ENCODE data around the gene RCAN2.

RCAN2 gene

GRCh38 chr6:46302816-46303215 lies 188.4 kb downstream of the RCAN2 start:
- FAIRE-seq (no peak), DNase-seq (ENCODE audit: insufficient read length, low spot score) (no peak)

DNA sequence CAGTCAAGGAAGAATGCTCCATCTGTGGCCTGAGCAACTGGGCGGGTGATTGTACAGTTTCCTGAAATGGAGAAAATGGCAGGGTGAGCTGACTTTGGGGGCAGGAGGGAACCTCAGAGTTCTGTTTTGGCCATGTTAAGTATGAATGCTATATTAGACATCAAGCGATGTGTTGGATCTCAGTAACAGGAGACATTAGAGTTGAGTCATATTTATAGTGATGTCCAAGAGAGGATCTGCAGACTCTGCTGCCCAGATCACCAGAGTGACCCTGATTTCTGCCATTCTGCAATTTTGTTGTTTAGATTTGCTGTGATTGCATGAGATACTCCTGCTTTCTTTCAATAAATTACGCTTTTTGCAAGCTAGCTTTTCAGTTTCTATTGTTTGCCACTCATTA lies 189.1 kb downstream of the RCAN2 start:
- FAIRE-seq (no peak), DNase-seq (ENCODE audit: insufficient read length, low spot score) (no peak)

- FAIRE-seq = no peak
- DNase-seq (ENCODE audit: insufficient read length, low spot score) = no peak
These were observed 192.0 kb downstream of the RCAN2 start for GRCh38 chr6:46299253-46299652.

DNA sequence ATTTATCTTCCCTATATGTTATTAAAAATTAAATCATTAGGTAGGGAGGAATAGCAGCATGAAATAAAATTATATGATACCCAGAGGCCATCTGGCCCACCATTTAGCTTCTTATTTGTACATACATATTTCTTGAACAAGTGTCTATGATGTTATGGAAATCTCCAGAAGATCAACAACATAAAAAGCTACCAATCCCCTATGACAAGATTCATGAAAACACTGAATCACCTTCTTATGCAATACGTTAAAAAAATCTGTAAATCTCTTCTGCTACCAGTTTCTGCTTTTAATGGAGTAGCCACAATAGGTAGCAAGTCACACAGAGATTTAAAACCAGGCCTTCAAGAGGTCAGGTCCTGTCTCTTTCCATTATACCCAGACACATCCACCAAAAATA lies 194.7 kb downstream of the RCAN2 start:
- DNase-seq (ENCODE audit: insufficient read length, low spot score) (no peak), FAIRE-seq (no peak)

- FAIRE-seq = no peak
- DNase-seq (ENCODE audit: insufficient read length, low spot score) = no peak
These were observed 197.5 kb downstream of the RCAN2 start for GRCh38 chr6:46293641-46294316.

- no peak for DNase-seq (ENCODE audit: insufficient read length, low spot score)
- FAIRE-seq = no peak
These were observed 199.4 kb downstream of the RCAN2 start for GRCh38 chr6:46291880-46292279.

DNA sequence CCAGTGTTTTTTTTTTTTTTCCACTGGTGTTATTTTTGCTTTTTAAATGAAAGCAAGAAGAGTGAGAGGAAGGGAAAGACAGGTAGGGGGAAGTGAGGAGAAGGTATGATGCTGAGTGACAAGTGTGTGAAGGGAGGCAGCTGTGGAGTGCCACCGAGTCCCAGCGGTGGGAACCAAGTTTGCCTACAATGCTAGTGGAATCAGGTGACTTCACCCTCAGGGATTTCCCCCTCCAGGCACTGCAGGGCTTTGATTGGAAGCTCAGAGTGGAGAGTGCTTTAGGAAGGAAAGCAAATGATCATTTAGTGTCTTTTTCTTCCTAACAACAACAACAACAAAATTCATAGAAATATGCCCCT lies 200.0 kb downstream of the RCAN2 start:
- FAIRE-seq (no peak), DNase-seq (ENCODE audit: insufficient read length, low spot score) (no peak)

DNA sequence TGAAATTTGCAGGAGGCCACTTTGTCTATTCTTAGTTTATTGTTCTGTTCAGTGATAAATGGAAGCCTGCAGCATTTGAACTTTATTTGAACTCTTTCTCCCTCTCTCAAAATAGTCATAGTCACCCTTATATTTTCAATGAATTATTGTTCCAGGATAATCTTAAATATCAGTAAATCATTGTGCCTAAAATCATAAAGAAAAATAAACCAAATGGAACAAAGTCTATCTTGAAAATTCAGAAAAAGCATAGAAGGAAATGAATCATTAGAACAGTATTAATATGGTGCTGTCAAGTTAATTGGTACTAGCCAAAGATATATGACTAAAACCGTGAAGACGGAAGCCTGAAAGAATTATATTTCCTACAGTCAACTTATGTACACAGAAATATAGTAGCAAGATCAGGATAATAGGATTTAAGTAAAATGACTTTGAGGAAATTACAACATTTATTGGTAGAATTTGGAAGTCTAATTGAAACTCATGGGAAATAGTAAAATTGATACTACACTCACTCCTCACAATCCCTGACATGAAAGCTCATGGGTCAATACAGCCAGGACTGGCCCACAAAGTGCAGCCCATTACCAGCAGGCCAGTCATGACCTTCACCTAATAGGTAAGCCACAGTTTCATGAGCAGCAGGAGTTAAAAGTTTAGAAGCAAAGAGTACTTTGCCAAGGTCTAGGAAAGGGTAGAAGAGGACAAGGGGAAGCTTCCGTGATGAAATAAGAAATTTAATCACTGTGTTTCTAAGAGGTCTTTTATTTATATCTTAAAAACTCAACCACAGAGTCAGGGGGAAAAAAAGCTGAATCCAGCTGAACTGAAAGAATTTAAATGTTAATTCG lies 200.6 kb downstream of the RCAN2 start:
- DNase-seq (ENCODE audit: insufficient read length, low spot score) (no peak), FAIRE-seq (no peak)

- DNase-seq (ENCODE audit: insufficient read length, low spot score) (no peak), FAIRE-seq (no peak)
These were observed 201.4 kb downstream of the RCAN2 start for GRCh38 chr6:46289898-46290297.

DNA sequence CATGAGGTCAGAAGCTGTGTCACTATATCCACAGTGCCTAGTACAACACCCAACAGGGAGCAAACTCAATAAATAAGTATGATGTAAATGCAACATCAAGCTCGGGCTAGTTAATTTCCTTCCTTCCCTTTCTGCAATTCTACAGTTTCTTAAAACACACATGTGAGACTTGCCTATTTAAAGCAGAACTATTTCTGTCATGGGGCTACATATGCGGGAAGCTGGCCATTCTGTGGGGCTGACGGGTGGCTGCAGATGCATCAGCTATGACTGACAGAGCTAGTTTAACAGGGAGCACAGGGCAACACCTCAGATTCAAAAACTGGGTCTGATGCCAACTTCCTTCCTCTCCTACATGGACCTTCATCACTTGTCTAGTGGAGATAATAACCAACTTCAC lies 202.4 kb downstream of the RCAN2 start:
- FAIRE-seq = no peak
- DNase-seq (ENCODE audit: insufficient read length, low spot score) = no peak

GRCh38 chr6:46287681-46288080 lies 203.6 kb downstream of the RCAN2 start:
- DNase-seq (ENCODE audit: insufficient read length, low spot score) (no peak), FAIRE-seq (no peak)

- DNase-seq (ENCODE audit: insufficient read length, low spot score) (no peak), FAIRE-seq (no peak)
These were observed 204.2 kb downstream of the RCAN2 start for GRCh38 chr6:46287043-46287442.

GRCh38 chr6:46284475-46284874 lies 206.8 kb downstream of the RCAN2 start:
- FAIRE-seq = no peak
- no peak for DNase-seq (ENCODE audit: insufficient read length, low spot score)

DNA sequence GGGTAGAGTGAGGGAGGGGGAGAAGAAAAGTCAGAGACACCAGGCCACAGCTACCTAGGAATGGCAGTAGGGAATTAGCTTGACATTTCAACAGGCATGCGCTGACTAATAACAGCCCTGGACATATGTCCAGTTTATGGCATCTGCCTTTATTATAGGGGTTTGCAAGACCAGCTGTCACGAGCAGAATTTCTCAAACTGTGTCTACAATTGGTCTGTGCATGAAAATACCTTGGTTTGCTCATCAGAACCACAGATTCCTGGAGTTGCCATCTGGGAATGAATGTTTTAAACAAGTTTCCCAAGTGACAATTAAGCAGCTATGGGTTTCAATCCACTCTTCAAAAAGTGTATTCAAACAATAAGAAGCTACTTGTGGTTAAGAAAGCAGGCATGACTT lies 210.1 kb downstream of the RCAN2 start:
- DNase-seq (ENCODE audit: insufficient read length, low spot score) (no peak), FAIRE-seq (no peak)

GRCh38 chr6:46279874-46280273 lies 211.4 kb downstream of the RCAN2 start:
- DNase-seq (ENCODE audit: insufficient read length, low spot score) (no peak), FAIRE-seq (no peak)

DNA sequence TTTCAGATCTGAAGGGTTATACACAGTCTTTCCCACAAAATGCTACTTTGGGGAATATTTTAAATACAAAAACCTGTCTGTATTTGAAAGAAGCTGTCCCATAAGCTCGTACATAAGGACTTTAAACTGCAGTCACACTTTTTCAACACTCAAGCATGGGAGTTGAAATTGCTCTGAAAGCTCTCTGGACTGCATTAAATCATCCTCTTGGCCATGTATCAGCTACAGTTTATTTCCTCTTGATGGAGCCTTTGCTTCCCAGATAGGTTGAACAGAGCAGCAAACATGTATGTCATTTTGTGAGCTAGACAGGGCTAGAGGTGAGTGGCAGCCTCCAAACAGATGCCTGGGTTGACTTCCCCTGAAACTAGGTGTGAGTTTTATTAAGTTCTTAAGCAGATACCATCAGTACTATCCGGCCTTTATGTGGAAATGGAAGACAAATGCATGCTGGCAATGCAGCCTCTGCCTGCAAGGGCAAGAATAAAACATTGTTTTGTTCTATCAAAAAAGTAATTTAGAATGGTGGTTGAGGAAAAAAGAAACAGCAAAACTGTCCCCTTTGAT lies 214.6 kb downstream of the RCAN2 start:
- FAIRE-seq = no peak
- DNase-seq (ENCODE audit: insufficient read length, low spot score) = no peak

DNA sequence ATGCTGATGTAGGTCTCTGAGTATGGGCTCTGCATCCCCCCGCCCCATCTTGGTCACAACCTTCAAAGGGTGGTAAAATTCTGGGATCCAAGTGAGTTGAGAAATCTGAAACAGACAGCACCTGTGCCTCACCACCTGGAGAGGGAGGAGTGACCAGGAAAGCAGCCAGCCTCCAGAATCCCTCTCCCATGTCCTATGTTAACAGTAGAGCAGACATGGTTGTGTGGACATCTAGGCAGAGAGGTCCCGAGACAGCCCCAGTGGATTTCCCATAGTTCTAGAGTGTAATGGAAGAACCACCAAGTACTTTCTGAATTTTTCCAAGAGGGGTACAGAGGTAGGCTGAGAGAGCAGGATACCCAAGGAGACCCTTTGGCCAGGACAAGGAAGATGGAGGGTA lies 216.7 kb downstream of the RCAN2 start:
- DNase-seq (ENCODE audit: insufficient read length, low spot score) (no peak), FAIRE-seq (no peak)

DNA sequence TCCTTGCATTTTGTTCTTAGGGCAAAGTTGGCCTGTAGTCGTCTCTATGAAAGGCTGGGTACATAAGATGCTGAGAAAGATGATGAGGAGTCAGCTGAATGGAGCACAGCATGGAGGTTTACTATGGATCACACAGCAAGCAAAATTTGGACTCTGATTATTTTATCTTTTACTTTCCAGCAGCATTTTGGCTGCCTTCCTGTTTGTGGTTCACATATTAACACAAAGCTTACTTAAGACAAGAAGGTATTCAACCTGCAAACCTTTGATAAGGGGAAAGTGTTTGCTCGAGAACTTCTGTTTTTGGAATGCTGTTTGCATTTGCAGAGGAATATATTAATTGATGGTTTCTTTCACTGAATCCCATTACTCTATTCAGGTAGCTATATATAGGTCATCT lies 217.3 kb downstream of the RCAN2 start:
- DNase-seq (ENCODE audit: insufficient read length, low spot score) = no peak
- no peak for FAIRE-seq

- FAIRE-seq = no peak
- DNase-seq (ENCODE audit: insufficient read length, low spot score) = no peak
These were observed 219.5 kb downstream of the RCAN2 start for GRCh38 chr6:46271728-46272127.

GRCh38 chr6:46271107-46271506 lies 220.1 kb downstream of the RCAN2 start:
- DNase-seq (ENCODE audit: insufficient read length, low spot score) = no peak

GRCh38 chr6:46270336-46270735 lies 220.9 kb downstream of the RCAN2 start:
- DNase-seq (ENCODE audit: insufficient read length, low spot score) (no peak), FAIRE-seq (no peak)

More at GRCh38 chr6:46271107-46271506, 220.1 kb downstream of the RCAN2 start:
- FAIRE-seq = no peak

Data from HTR-8/SVneo (cell line).